Left lung (tissue), 10 donors: Measurements from ENCODE around the gene ZBTB5. TPM values are rescaled to one million over a fixed set of nuclear protein-coding genes. Genes with fewer than 3 reads are reported as not detected.
"Not testable (repeated sequence)": the region's sequence is repeated elsewhere in the genome, so short reads cannot be mapped to it uniquely, and the experiment has no call there.

ENCODE experiments used
- ATAC-seq: fragments of 200-7000 bp; cut with Tn5 transposase; one replicate; pipeline ENCODE4 v1.9.1; 2020; ENCODE audit warnings: moderate library complexity
- DNase-seq, 4 donors: peaks; one replicate each; pipeline ENCODE4 v3.0.0-alpha.2; 2013 to 2020
- H3K27ac ChIP-seq, 2 donors: fragments of 200-600 bp; sonication (generic) in 1 of 2; one replicate each; pipeline versions ENCODE4 v1.5.0 to v1.8.0; 2020 to 2021
- H3K27me3 ChIP-seq, 2 donors: fragments of 200-600 bp; sonication (generic) in 1 of 2; one replicate each; pipeline versions ENCODE4 v1.5.0 to v1.8.0; 2020 to 2021
- H3K36me3 ChIP-seq, 2 donors: fragments of 200-600 bp; sonication (generic) in 1 of 2; one replicate each; pipeline versions ENCODE4 v1.5.0 to v1.8.0; 2020 to 2021
- H3K4me1 ChIP-seq, 2 donors: fragments of 200-600 bp; one replicate each; pipeline ENCODE4 v1.8.0; 2021
- H3K4me3 ChIP-seq, 2 donors: fragments of 200-600 bp; sonication (generic) in 1 of 2; one replicate each; pipeline versions ENCODE4 v1.5.0 to v1.8.0; 2020 to 2021; ENCODE audit warnings: mild to moderate bottlenecking in 1 of 2
- H3K9me3 ChIP-seq, 2 donors: fragments of 200-600 bp; sonication (generic) in 1 of 2; one replicate each; pipeline versions ENCODE4 v1.5.0 to v1.8.0; 2020 to 2021
- CTCF ChIP-seq, 2 donors: fragments of 200-600 bp; sonication (generic) in 1 of 2; IDR thresholded peaks; one replicate each; pipeline versions ENCODE4 v1.5.0 to v1.8.0; 2021; ENCODE audit warnings: antibody characterized with exemption in 2 of 2
- intact Hi-C, 2 donors: fragments of 100-400 bp; cut with DNase I; formaldehyde crosslinking; loops; one replicate each; pipeline versions ENCODE4 v1.11.2 to v1.14.2; 2022
- polyA plus RNA-seq, 6 donors: library from polyadenylated mRNA; unstranded; fragments of 120-200 nt; gene quantifications; one replicate each; pipeline ENCODE4 v1.2.1, GENCODE V29; 2013; ENCODE audit not compliant: insufficient read length in 6 of 6
- total RNA-seq, 2 donors: library from RNA; stranded (reverse); fragmentation: NEBNext Ultra II Directional; extraction: Animal tissue kit (Norgen Biotek cat#: 25700); gene quantifications; one replicate each; pipeline ENCODE4 v1.2.1, GENCODE V29; 2021
- donor health status: DM: no; HTN: yes; CAD: no.
- donor health status: DM: no; HTN: no; CAD: no.

ZBTB5 gene
- total and polyA plus RNA-seq, 8 donors = 7.5 to 28.5 (median 26.1) TPM

- no peak for TF ChIP-seq CTCF (IDR thresholded peaks at IDR 0.05)
These were observed 46.1 kb upstream of the ZBTB5 start for GRCh38 chr9:37511016-37512010.

GRCh38 chr9:37510053-37510452, 44.8 kb upstream of the ZBTB5 start:
- H3K27me3 ChIP-seq, DNase-seq, H3K4me1 ChIP-seq, H3K9me3 ChIP-seq, intact Hi-C loops, H3K4me3 ChIP-seq, H3K27ac ChIP-seq, ATAC-seq: not testable (repeated sequence)
- H3K36me3 ChIP-seq = peaks cover 0 to 26% of the 10 kb centered on the region in 2 donors

More at GRCh38 chr9:37511016-37512010, 46.1 kb upstream of the ZBTB5 start:
- H3K4me3 ChIP-seq = no peak overlapping the region
- H3K27me3 ChIP-seq = no peaks in the 10 kb centered on the region
- H3K4me1 ChIP-seq = no peaks in the 10 kb centered on the region
- H3K9me3 ChIP-seq = no peaks in the 10 kb centered on the region
- H3K27ac ChIP-seq = no peak overlapping the region
- peaks cover 0 to 18% of the 10 kb centered on the region in 2 donors for H3K36me3 ChIP-seq
- intact Hi-C loops = no loop called here
- DNase-seq (no peak), ATAC-seq (no peak)

GRCh38 chr9:37509536-37509935, 44.3 kb upstream of the ZBTB5 start:
- TF ChIP-seq CTCF (IDR thresholded peaks at IDR 0.05) = no peak
- intact Hi-C loops = no loop called here
- no peak for ATAC-seq

GRCh38 chr9:37508834-37509206, 43.6 kb upstream of the ZBTB5 start:
- no peak overlapping the region for H3K27ac ChIP-seq
- H3K27me3 ChIP-seq = no peaks in the 10 kb centered on the region
- no peaks in the 10 kb centered on the region for H3K4me1 ChIP-seq
- intact Hi-C loops = no loop called here
- H3K9me3 ChIP-seq = no peaks in the 10 kb centered on the region
- DNase-seq (no peak), ATAC-seq (peak; percentile 19)
- H3K4me3 ChIP-seq = no peak overlapping the region
- H3K36me3 ChIP-seq = peaks cover 0 to 38% of the 10 kb centered on the region in 2 donors
- no peak for TF ChIP-seq CTCF (IDR thresholded peaks at IDR 0.05)

More at GRCh38 chr9:37509536-37509935, 44.3 kb upstream of the ZBTB5 start:
- Histone ChIP-seq H3K36me3 (peaks cover 0 to 31% of the 10 kb centered on the region in 2 donors), H3K27me3 (no peaks in the 10 kb centered on the region), H3K4me3 (no peak overlapping the region), H3K9me3 (no peaks in the 10 kb centered on the region), H3K4me1 (no peaks in the 10 kb centered on the region), H3K27ac (no peak overlapping the region)
- DNase-seq = no peak

- TF ChIP-seq CTCF (IDR thresholded peaks at IDR 0.05) = no peak
- no peaks in the 10 kb centered on the region for H3K27me3 ChIP-seq
- no peaks in the 10 kb centered on the region for H3K4me1 ChIP-seq
- DNase-seq (no peak), ATAC-seq (peak; percentile 33)
- H3K4me3 ChIP-seq = no peak overlapping the region
- no peak overlapping the region for H3K27ac ChIP-seq
- intact Hi-C loops = no loop called here
- no peaks in the 10 kb centered on the region for H3K9me3 ChIP-seq
- H3K36me3 ChIP-seq = peaks cover 0 to 44% of the 10 kb centered on the region in 2 donors
These were observed 43.0 kb upstream of the ZBTB5 start for GRCh38 chr9:37508135-37508833.
